Measurements from ENCODE around the gene TULP1. TPM values are rescaled to one million over a fixed set of nuclear protein-coding genes. Genes with fewer than 3 reads are reported as not detected.
"Not testable (repeated sequence)": the region's sequence is repeated elsewhere in the genome, so short reads cannot be mapped to it uniquely, and the experiment has no call there.

Gene TULP1
- total RNA-seq, 1 donor from 2014 or later, result not detected

DNA sequence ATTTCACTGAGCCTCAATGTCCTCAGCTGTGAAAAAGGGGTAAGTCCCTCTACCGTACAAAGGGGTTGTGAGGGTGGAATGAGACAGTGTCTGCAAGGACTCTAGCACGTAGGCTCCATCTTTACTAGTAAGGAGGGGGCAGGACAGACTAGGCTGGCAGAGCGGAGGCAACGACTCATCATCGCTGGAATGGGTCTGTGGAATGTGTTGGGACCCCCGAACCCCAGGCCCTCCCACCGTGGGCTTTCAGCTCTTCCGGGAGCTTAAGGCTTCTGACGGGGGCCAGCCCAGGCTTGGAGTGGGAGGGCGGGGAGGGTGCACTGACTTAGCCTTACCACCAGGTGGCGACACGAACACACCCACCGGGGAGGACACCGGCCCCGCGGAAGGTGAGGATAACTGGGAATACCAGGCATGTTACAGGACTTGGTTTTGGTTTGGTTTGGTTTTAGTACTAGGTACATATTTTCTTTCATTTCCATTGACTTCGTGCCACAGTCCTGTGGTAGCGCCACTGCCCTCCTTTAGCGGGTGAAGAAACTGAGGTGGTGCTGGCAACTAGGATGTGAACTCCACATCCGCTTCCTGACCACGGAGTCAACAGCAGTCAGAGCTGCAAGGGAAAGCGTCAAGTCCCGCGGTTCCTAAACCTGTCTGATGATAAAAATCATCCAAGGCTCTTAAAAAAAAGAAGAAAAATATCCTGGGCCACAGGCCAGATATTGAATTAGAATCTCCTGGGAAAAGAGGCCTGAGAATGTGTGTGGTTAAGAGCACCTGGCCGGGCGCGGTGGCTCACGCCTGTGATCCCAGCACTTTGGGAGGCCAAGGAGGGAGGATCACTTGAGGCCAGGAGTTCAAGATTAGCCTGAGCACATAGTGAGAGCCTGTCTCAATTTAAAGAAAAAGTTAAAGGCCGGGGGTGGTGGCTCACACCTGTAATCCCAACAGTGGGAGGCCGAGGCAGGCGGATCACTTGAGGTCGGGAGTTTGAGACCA, 10.3 kb upstream of the TULP1 start:
- FAIRE-seq, result no peak
- DNase-seq (ENCODE audit: low spot score in 2 of 2), result peak; percentile 46 to 78

DNA sequence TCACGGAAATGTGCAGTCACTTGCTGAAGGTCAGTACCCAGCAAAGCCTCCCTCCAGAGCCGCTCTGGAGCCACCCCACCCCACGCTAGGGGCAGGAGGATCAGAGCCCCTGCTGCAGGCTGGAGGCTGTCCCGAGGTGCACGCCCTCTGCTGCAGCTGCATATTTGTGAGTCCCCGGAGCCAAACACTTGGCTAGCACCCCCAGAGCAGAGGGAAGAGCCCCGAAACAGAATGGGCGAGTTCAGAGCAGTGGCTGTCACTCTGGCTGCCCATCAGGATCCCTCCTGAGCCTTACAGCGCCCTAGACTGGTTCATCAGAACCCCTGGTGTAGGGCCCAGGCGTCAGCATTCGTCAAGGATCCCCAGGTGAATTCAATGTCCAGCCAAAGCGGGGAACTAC, 9.5 kb upstream of the TULP1 start:
- DNase-seq (ENCODE audit: low spot score in 2 of 2) (no peak), FAIRE-seq (no peak)

DNA sequence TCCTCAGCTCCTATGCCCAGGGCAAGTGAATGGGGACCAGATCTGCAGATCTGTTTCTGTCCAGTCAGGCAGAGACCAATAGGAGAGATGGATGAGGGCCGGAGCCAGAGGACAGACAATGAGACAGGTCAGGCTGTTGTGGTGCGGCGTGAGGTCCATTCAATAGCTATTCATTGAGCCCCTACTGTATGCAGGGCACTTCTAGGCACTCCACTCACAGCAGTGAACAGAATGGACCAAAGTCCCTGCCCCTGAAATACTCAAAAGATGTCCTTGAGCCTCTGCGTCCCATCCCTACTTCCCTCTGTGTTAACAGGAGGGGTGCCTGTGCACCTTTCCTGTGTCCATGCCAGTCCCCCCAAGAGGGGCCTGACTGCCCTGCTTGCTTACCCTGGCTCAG, 8.5 kb upstream of the TULP1 start:
- DNase-seq (ENCODE audit: low spot score in 2 of 2), result no peak
- FAIRE-seq, result no peak

DNA sequence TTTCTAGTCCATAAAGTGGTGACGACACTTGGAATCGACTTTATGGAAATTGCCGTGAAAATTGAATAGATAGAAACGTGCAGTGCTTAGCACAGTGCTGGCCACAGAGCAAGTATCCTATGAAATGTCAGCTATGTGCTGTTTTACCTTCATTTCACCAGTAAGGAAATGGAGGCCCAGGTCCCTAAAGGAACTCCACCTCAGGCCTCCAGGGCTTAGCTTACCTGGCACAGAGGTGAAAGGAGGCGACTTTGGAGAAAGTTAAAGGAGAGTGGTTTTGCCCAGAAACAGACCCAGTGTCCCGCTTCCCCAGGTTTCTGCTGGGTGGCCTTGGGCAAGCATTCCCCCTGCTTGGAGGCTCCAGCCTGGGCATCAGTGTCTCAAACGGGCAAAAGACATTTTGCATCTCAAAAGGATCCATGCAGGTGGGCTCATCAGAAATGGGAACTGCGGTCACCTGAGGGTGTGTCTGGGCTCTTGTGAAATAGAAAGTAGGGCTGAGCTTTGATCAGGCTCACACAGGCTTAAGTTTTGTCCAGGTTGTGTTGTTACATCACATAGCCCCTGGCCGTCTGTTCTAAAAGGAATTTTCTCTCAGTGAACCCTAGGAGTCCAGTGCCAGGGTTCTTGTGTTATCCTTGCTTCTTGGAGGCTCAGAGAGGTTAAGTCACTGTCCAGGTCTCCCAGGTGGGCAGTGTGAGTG, 6.8 kb upstream of the TULP1 start:
- no peak for DNase-seq (ENCODE audit: low spot score in 2 of 2)
- no peak for FAIRE-seq

DNA sequence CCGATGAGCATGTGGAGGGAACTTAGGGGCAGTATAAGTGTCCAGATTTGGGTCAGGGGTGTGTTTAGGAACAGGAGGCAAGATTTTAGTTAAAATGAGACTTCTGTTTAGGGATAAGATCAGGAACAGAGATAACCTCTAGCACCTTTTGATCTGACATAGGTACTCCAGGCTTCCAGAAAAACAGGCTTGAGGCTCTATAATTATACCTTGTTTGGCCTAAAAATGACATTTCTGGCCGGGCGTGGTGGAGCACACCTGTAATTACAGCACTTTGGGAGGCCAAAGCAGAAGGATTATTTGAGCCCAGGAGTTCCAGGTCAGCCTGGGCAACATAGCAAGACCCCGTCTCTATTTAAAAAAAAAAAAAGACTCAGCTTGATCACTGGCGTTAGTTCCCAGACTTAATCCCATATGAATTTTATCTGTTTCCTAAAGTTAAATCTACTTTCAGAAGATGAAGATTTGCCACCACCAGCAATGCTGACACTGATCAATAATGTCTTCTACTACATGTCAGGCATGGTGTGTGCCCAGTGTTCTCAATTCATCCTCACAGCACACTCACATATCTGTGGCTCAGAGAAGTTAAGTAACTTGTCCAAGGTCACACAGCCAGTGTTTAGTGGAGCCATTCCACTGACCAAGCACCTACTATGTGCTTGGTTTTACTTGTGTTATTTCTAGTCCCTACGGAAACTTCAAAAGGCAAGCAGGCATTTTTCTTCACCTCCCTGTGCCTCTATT, 6.0 kb upstream of the TULP1 start:
- FAIRE-seq (no peak), DNase-seq (ENCODE audit: low spot score in 2 of 2) (no peak)

DNA sequence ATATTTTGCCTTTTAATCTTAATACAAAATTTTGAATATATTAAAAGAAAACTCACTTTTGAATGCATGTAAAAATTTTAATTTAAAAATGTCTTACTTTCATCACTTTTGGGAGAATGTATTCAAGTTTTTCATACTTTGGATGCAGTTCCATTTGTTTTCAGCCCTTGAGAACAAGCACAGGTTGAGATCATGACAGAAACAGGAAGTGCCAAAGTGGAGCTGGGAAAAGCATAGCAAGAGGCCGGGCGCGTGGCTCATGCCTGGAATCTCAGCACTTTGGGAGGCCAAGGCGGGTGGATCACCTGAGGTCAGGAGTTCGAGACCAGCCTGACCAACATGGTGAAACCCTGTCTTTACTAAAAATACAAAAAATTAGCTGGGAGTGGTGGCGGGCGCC, 5.3 kb upstream of the TULP1 start:
- not testable (repeated sequence) for FAIRE-seq; DNase-seq (ENCODE audit: low spot score in 2 of 2)

DNA sequence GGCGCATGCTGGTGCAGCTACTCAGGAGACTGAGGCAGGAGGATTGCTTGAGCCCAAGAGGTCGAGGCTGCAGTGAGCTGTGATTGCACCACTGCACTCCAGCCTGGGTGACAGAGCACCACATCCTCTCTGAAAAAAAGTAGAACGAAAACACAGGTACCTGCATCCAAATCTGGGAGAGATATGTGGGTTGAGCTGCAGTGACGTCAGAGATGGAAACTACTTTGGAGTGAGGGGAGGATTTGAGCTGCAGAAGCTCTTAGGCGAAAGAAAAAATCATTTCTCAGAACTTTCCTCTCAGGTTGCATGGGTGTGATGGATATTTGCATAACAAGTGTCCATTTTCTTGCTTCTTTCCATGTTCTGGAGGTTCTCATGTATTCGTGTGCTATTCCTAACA, 4.0 kb upstream of the TULP1 start:
- DNase-seq (ENCODE audit: low spot score in 2 of 2) (no peak), FAIRE-seq (no peak)

DNA sequence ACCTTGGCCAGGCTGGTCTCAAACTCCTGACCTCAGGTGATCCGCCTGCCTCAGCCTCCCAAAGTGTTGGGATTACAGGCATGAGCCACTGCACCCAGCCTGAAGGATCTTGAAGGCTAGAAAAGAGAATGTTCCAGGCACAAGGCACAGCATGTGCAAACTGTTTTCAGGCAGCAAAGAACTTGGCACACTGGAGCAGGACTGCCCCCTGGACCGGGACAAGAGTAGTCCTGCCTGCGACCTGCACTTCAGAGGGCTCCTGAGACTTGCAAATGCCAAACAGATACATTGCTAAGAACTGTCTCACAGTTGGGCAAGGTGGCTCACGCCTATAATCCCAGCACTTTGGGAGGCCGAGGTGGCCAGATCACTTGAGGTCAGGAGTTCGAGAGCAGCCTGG, 3.2 kb upstream of the TULP1 start:
- not testable (repeated sequence) for FAIRE-seq; DNase-seq (ENCODE audit: low spot score in 2 of 2)

DNA sequence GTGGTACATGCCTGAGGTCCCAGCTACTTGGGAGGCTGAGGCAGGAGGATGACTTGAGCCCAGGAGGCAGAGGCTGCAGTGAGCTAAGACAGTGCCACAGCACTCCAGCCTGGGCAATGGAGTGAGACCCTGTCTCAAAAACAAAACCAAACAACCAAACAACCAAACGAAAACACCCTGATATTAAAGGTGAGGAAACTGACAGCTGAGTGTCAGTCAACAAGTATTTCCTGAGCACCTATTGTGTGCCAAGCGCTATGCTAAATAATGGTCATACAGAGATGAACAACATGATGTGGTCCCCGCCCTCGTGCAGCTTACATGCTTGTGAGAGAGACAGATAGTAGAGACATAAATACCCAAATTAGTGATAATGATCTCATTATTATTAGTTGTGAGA, 1.9 kb upstream of the TULP1 start:
- DNase-seq (ENCODE audit: low spot score in 2 of 2) (no peak), FAIRE-seq (no peak)

DNA sequence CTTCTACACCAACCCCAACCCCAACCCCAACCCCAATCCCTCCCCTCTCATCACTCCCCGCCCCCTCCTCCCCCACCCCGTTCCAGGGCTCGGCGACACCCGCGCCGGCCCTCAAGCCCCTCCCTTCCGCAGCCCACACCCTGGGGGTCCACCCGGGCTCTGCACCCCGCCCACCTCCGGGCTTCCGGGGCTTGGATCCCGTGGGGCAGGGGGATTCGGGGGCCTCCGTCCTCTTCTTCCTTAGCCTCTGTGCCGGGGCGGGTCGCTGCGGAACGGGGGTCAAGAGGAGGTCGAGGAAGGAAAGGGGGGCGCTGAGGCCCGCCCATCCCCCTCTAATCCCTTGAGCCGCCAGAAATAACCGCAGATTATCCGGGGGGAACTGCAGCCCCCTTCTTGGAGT, 690 bp downstream of the TULP1 start:
- FAIRE-seq (no peak), DNase-seq (ENCODE audit: low spot score in 2 of 2) (no peak)

DNA sequence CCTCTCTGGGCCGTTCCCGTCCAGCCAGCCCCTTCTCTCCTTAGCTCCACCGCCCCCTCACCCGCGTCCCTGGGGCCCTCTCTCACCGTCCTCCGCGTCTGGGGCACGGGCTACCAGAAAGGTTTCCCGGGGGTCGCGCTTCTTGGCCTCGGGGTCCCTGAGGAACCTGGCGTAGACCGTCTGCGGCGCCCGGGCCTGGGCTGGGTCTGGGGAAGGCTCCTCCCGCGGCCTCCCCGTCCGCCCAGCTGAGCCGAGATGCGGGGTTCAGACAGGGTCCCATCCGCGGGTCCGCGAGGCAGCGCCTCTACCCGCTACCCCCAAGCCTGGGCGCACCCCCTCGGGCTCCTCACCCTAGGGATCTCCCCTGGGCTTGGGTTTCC, 1.1 kb downstream of the TULP1 start:
- DNase-seq (ENCODE audit: low spot score in 2 of 2) (no peak), FAIRE-seq (no peak)

DNA sequence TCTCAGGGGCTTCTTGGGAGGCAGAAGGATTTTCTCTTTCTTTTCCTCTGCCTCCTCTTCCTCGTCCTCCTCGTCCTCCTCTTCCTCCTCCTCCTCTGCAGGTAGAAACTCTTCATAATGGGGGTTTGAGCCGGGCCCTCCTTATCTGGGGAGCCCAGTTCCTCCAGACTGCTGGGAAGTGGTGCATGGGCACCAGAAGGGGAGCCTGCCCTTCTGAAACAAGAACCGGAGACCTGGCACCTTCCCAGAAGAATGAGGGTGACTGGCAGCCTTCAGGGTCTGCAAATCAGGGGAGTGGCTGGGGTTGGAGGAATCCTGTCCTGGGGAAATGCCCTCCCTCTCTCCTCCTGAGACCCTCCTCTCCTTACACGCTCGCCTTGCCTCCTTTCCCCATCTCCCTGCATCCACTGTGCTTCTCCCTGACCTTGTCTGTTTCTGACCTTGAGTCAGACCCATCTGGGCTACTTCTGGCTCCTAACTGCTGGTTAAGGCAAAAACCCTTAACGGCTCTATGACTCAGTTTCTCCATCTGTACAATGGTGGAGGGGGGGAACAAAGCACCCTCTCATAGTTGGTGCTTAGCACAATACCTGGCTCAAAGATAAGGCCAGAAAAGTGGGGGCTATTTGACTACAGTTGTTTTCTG, 1.7 kb downstream of the TULP1 start:
- DNase-seq (ENCODE audit: low spot score in 2 of 2), result no peak

DNA sequence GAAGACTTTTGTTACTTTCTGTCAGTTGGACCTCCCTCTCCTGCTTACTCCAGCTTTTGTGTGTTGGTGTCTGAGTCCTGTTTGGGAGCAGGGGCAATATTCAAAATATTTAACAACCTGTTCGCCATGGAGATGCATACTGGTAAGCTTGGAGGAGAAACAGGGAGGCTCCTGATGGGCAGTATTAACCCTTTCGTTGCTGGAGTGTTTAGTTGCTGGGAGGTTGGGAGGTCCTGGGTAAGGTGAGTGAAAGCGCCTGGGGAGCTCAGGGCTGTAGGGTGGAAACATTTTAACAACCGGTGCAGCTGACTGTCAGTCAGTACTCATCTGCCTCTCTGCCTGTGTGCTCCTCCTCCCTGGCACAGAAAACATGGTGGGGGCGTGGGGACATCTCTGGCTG, 4.2 kb downstream of the TULP1 start:
- FAIRE-seq, result no peak
- no peak for DNase-seq (ENCODE audit: low spot score in 2 of 2)

More for the DNA sequence above, 1.7 kb downstream of the TULP1 start:
- no peak for FAIRE-seq

DNA sequence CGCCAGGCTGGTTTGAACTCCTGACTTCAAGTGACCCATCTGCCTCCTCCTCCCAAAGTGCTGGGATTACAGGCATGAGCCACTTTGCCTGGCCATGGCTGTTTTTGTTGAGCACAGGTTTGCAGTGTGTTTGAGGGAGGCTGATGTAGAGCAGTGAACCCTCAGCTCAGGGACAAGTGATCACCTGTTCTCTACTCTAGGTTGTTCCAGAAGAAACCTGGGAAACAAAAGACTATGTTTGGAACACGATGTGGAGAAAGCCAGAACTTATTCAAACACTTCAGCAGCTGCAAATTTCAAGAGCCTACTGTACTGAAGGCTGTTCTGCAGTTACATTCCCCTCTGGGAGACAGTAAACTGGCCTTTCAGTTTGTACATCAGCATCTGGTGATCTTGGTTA, 4.7 kb downstream of the TULP1 start:
- no peak for FAIRE-seq
- DNase-seq (ENCODE audit: low spot score in 2 of 2), result no peak

DNA sequence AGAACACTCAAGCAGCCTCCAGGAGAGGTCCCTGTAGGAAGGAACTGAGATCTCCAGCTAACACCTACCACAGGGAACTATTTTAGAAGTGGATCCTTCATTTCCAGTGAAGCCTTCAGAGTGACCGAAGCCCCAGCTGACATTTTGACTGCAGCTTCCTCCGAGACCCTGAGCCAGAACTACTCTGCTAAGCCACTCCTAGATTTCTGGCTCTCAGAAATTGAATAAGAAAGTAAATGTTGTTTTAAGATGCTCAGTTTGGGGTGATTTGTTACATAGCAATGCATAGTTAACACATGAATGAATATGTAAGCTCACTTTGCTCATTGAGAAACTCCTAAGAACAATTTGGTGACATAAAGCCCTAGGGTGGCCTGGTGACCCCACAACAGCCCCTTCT, 5.5 kb downstream of the TULP1 start:
- DNase-seq (ENCODE audit: low spot score in 2 of 2) (no peak), FAIRE-seq (no peak)

DNA sequence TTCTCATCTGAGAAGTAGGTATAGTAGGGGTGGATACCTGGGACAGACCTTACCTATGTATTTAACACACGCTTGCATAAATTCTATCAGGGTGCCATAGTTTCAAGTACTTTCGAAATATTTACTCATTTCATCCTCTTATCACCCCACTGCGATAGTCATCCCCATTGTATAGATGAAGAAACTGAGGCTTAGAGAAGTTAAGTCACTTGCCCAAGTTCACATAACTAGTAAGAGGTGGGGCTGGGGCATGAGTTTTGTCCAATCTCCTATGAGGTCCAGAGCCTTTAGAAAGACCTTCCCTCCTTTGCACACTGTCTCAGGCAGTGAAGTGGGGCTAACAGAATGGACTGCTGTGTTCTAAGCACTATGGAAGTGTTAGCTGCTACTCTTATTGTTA, 6.2 kb downstream of the TULP1 start:
- no peak for FAIRE-seq
- DNase-seq (ENCODE audit: low spot score in 2 of 2), result no peak

DNA sequence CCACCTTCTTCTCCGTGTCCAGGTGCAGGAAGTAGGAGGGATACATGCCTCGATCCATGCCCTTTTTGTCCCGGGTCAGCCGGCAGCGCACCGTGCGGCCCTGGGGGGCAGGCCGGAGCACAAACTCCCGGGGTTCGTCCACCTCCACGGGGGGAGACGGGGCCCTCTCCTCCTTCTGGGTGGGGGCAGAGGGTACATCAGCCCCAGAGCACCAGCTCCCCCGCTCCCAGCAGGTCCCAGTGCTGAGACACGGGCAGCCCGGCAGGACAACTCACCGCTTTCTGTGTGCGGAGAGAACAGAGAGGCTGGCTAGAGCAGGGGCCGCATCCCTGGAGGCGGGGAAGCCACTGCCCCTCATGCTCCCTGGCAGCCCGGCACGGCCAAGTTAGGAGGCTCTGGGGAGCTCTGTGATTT, 6.7 kb downstream of the TULP1 start:
- FAIRE-seq, result no peak
- no peak for DNase-seq (ENCODE audit: low spot score in 2 of 2)

DNA sequence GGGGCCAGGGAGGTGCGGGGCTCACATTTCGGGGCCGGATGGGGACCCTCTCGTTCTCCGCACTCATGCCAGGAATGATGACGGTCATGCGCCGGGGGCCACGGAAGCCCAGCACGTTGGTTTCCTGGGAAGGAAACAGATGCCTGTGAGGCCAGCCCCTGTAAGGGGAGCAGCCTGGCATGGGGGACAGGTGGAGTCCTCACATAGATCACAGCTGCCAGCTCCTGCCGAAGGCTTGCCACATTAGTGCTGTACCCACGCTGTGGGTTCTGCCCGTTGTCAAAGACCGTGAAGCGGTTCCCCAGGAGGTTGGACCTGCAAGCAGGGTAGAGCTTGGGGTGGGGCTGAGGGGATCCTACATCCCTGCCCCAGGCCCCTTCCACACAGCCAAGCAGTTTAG, 9.2 kb downstream of the TULP1 start:
- DNase-seq (ENCODE audit: low spot score in 2 of 2) (no peak), FAIRE-seq (no peak)

DNA sequence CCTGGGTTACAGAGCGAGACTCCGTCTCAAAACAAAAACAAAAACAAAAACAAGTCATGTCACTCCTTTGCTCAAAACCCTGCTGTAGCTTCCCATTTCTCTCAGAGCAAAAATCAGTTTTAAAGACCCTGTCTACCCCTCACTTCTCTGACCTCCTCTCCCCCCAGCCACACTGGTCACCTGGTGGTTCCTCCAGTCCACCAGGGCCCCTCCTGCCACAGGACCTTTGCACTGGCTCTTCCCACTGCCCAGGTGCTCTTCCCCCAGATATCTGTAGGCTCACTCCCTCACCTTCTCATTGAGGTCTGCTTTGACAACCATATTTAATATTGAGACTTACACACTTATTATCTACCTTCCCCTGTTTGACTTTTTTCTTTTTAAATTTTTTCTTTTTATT, 10.9 kb downstream of the TULP1 start:
- DNase-seq (ENCODE audit: low spot score in 2 of 2), result no peak
- FAIRE-seq, result no peak

DNA sequence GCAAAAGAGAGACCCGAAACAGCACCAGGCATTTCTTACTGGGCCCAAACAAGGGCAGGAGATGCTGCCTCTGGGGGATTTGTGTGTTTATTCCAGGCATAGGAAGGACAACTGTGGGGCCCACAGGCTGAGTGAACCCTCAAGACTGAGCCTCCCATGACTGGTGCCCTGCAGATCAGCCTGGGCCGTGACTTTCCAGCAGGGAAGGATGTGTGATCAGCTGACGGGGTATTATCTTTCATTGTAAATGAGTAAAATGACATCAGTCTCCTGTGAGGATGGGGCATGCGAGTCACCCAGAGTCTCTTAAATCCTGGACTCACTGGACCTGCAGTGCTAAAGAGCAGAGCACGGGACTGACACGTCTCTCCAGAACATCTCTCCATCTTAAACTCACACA, 11.9 kb downstream of the TULP1 start:
- no peak for DNase-seq (ENCODE audit: low spot score in 2 of 2)
- no peak for FAIRE-seq

DNA sequence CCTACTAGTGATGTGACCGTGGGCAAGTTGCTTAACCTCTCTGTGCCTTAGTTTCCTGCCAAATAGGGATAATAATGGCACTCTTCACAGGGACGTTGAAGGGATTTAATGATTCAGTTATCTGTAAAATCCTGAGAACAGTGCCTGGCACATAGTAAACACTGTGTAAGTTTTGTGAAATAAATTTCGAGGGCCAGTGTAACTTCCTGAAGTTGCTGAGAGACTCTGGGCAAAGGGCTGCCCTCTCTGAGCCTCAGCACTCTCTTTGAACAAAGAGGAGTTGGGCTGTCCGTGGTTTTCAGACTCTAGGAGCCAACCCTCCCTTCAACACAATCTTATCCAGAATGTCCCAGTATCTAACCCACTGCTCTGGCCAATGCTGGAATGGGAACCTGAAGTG, 13.3 kb downstream of the TULP1 start:
- no peak for DNase-seq (ENCODE audit: low spot score in 2 of 2)
- FAIRE-seq, result no peak

All from frontal cortex (tissue), 4 donors.